ENCODE data around the gene CDH3. TPM values are rescaled to one million over a fixed set of nuclear protein-coding genes. Genes with fewer than 3 reads are reported as not detected.

CDH3 gene
- total and polyA plus RNA-seq, 2 of the 13 experiments (the other 11 are each of a cell fraction or from before 2014, with no cell fraction given) = 0.11 TPM; not detected in 1

DNA sequence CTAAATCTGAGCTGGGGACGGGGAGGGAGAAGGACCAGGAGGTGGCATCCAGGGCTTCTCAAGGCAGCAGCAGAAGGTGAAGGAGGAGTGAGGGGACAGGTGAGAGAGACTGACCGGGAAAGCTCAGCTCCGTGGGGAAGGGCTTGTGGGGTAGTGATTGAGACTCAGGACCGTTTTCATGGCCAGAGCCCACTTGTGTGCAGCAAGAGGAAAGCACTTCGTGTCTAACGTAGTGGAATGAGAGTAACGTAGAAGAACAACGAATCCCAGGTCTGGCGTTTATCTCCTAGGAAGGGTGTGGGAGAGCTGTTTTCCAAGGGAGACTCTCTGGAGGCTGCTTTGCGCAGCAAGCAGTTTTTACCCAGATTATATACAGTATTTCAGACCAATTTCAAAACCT, 1.3 kb upstream of the CDH3 start (continued):
- no peak for TF ChIP-seq ZNF556 (CRISPR knock-in tag; IDR thresholded peaks at IDR 0.05; ENCODE audit: borderline replicate concordance)
- no peak for TF ChIP-seq FOXK2 (IDR thresholded peaks at IDR 0.05)
- TF ChIP-seq FOXP4 (CRISPR knock-in tag; IDR thresholded peaks at IDR 0.05) = no peak
- TF ChIP-seq TCF7L2 (IDR thresholded peaks at IDR 0.05; ENCODE audit: low read depth, low read length) = no peak
- TF ChIP-seq YEATS4 (CRISPR knock-in tag; IDR thresholded peaks at IDR 0.05; ENCODE audit: borderline replicate concordance) = no peak
- no peak for TF ChIP-seq ZFP90 (CRISPR knock-in tag; IDR thresholded peaks at IDR 0.05; ENCODE audit: borderline replicate concordance)

DNA sequence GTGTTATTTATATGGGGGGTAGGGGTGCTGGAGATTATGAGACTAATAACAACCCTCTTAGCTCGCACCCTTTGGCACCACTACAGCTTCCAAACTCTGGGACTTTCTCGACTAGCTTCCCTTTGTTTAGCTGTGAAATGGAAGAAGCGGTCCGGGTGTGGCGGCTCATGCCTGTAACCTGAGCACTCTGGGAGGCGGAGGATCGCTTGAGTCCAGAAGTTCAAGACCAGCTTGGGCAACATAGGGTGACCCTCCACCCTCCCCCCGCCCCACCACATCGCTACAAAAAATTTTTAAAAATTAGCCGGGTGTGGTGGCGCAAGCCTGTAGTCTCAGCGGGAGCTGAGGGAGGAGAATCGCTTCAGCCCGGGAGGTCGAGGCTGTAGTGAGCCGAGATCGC, 814 bp upstream of the CDH3 start:
- no peaks in the 10 kb centered on the region for H3K9me3 ChIP-seq (ENCODE audit: low read length)
- H3K27ac ChIP-seq (ENCODE audit: extremely low read length, insufficient read depth, low read length) = no peak overlapping the region
- TF ChIP-seq CREB1 (IDR thresholded peaks at IDR 0.05) (no peak), CREB1 (CRISPR knock-in tag; IDR thresholded peaks at IDR 0.05) (no peak), ZNF468 (CRISPR knock-in tag; IDR thresholded peaks at IDR 0.05) (no peak)
- TF ChIP-seq, protein P1, sequence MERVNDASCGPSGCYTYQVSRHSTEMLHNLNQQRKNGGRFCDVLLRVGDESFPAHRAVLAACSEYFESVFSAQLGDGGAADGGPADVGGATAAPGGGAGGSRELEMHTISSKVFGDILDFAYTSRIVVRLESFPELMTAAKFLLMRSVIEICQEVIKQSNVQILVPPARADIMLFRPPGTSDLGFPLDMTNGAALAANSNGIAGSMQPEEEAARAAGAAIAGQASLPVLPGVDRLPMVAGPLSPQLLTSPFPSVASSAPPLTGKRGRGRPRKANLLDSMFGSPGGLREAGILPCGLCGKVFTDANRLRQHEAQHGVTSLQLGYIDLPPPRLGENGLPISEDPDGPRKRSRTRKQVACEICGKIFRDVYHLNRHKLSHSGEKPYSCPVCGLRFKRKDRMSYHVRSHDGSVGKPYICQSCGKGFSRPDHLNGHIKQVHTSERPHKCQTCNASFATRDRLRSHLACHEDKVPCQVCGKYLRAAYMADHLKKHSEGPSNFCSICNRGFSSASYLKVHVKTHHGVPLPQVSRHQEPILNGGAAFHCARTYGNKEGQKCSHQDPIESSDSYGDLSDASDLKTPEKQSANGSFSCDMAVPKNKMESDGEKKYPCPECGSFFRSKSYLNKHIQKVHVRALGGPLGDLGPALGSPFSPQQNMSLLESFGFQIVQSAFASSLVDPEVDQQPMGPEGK (CRISPR knock-in tag; IDR thresholded peaks at IDR 0.05) = 0 out of 2 replicates have a peak, but pooled peaks have one; percentile 5
- 17% methylated on average over 17 of the region's 17 CpGs for WGBS (ENCODE audit: low lambda C conversion rate)
- peak; percentile 17 for DNase-seq (ENCODE audit: low spot score)
- no peak overlapping the region; a peak in 1 of 6 replicates for H3K4me3 ChIP-seq (replicated peaks in 1 of 3; ENCODE audit: insufficient read depth in 1 of 3, low read depth in 2 of 3, low read length in 3 of 3)
- BruUV-seq (replicated peaks) = no TSS peak
- intact Hi-C loops (cut with micrococcal nuclease; ENCODE audit: unreplicated experiment) (no loop called here), in situ Hi-C loops (cut with HindIII; ENCODE audit: extremely low pct_ligation_motif_present, low pct_unique_long_range_greater_than_20kb) (no loop called here)
- H2AFZ ChIP-seq (ENCODE audit: low read length) = no peak overlapping the region
- FAIRE-seq = no peak
- peak overlapping the region; percentile 59 for H3K4me2 ChIP-seq (ENCODE audit: low read depth, low read length)
- CTCF ChIA-PET (ENCODE audit: low intra/inter-chr PET ratio, low total read pairs) = no interaction called here
- no peaks in the 10 kb centered on the region for H3K36me3 ChIP-seq (replicated peaks in 1 of 2; ENCODE audit: control insufficient read depth in 1 of 2, insufficient read depth in 2 of 2, low read length in 2 of 2)
- no peak overlapping the region for H3K9ac ChIP-seq (ENCODE audit: insufficient read depth, low read depth, low read length)
- peak; percentile 14; the same call in 2 of the 3 replicates for ATAC-seq
- H3K4me1 ChIP-seq (ENCODE audit: insufficient read depth, low read length) = peaks cover 24% of the 10 kb centered on the region
- peaks cover 15 to 65% of the 10 kb centered on the region in 2 experiments for H3K27me3 ChIP-seq (ENCODE audit: control insufficient read depth in 1 of 2, insufficient read depth in 2 of 2, low read length in 2 of 2)
- no peaks in the 10 kb centered on the region for H3K79me2 ChIP-seq (ENCODE audit: insufficient read depth, low read length)
- POLR2A ChIA-PET = no interaction called here
- no peaks in the 10 kb centered on the region; the same call in 1 of the 2 replicates for H4K20me1 ChIP-seq (ENCODE audit: insufficient read depth, low read length)
